ENCODE results near the gene SLC25A20. TPM values are rescaled to one million over a fixed set of nuclear protein-coding genes. Genes with fewer than 3 reads are reported as not detected.
"Not testable (repeated sequence)": the region's sequence is repeated elsewhere in the genome, so short reads cannot be mapped to it uniquely, and the experiment has no call there.

SLC25A20 gene
- total and polyA plus RNA-seq, 2 donors = 26.3 to 32.3 TPM

- Histone ChIP-seq H3K4me1 (ENCODE audit: control insufficient read depth in 2 of 2, insufficient read depth in 2 of 2, low read length in 2 of 2) (peaks cover 2 to 4% of the 10 kb centered on the region in 2 donors), H3K27me3 (ENCODE audit: control insufficient read depth in 2 of 2, insufficient read depth in 1 of 2, low read length in 1 of 2) (peaks cover 5 to 16% of the 10 kb centered on the region in 2 donors), H3K27ac (ENCODE audit: low read depth in 1 of 2, low read length in 1 of 2) (no peak overlapping the region), H3K9me3 (ENCODE audit: control insufficient read depth in 2 of 2, insufficient read depth in 1 of 2, low read length in 1 of 2) (no peaks in the 10 kb centered on the region), H3K36me3 (ENCODE audit: control insufficient read depth in 2 of 2, insufficient read depth in 2 of 2, low read length in 1 of 2) (no peaks in the 10 kb centered on the region), H3K4me3 (ENCODE audit: low read length in 2 of 2) (no peak overlapping the region)
- no peak for DNase-seq (ENCODE audit: low read depth in 6 of 9, low spot score in 9 of 9)
- 93% methylated on average over 2 of the region's 2 CpGs for WGBS
Observed at GRCh38 chr3:48845170-48845569, 53.5 kb downstream of the SLC25A20 start.

- Histone ChIP-seq H3K27ac (ENCODE audit: low read depth in 1 of 2, low read length in 1 of 2) (no peak overlapping the region), H3K4me1 (ENCODE audit: control insufficient read depth in 2 of 2, insufficient read depth in 2 of 2, low read length in 2 of 2) (no peaks in the 10 kb centered on the region), H3K36me3 (ENCODE audit: control insufficient read depth in 2 of 2, insufficient read depth in 2 of 2, low read length in 1 of 2) (no peaks in the 10 kb centered on the region), H3K27me3 (ENCODE audit: control insufficient read depth in 2 of 2, insufficient read depth in 1 of 2, low read length in 1 of 2) (no peaks in the 10 kb centered on the region), H3K9me3 (ENCODE audit: control insufficient read depth in 2 of 2, insufficient read depth in 1 of 2, low read length in 1 of 2) (no peaks in the 10 kb centered on the region), H3K4me3 (ENCODE audit: low read length in 2 of 2) (no peak overlapping the region)
- DNase-seq (ENCODE audit: low read depth in 6 of 9, low spot score in 9 of 9) = no peak
- 98% methylated on average over 2 of the region's 2 CpGs for WGBS
Observed at GRCh38 chr3:48837163-48837562, 61.5 kb downstream of the SLC25A20 start.

GRCh38 chr3:48835650-48836366 is 62.9 kb downstream of the SLC25A20 start:
- WGBS = 98% methylated on average over 11 of the region's 11 CpGs
- H3K27me3 ChIP-seq (ENCODE audit: control insufficient read depth in 2 of 2, insufficient read depth in 1 of 2, low read length in 1 of 2) = no peaks in the 10 kb centered on the region
- no peaks in the 10 kb centered on the region for H3K9me3 ChIP-seq (ENCODE audit: control insufficient read depth in 2 of 2, insufficient read depth in 1 of 2, low read length in 1 of 2)
- DNase-seq (ENCODE audit: low read depth in 6 of 9, low spot score in 9 of 9) = no peak
- no peak overlapping the region for H3K27ac ChIP-seq (ENCODE audit: low read depth in 1 of 2, low read length in 1 of 2)
- no peaks in the 10 kb centered on the region for H3K36me3 ChIP-seq (ENCODE audit: control insufficient read depth in 2 of 2, insufficient read depth in 2 of 2, low read length in 1 of 2)
- H3K4me1 ChIP-seq (ENCODE audit: control insufficient read depth in 2 of 2, insufficient read depth in 2 of 2, low read length in 2 of 2) = no peaks in the 10 kb centered on the region
- H3K4me3 ChIP-seq (ENCODE audit: low read length in 2 of 2) = no peak overlapping the region

GRCh38 chr3:48832684-48833083 is 66.0 kb downstream of the SLC25A20 start:
- H3K36me3 ChIP-seq (ENCODE audit: control insufficient read depth in 2 of 2, insufficient read depth in 2 of 2, low read length in 1 of 2) = no peaks in the 10 kb centered on the region

GRCh38 chr3:48830715-48831114 is 68.0 kb downstream of the SLC25A20 start:
- Histone ChIP-seq H3K27ac (ENCODE audit: low read depth in 1 of 2, low read length in 1 of 2) (no peak overlapping the region), H3K9me3 (ENCODE audit: control insufficient read depth in 2 of 2, insufficient read depth in 1 of 2, low read length in 1 of 2) (no peaks in the 10 kb centered on the region), H3K27me3 (ENCODE audit: control insufficient read depth in 2 of 2, insufficient read depth in 1 of 2, low read length in 1 of 2) (no peaks in the 10 kb centered on the region), H3K4me1 (ENCODE audit: control insufficient read depth in 2 of 2, insufficient read depth in 2 of 2, low read length in 2 of 2) (no peaks in the 10 kb centered on the region), H3K4me3 (ENCODE audit: low read length in 2 of 2) (no peak overlapping the region), H3K36me3 (ENCODE audit: control insufficient read depth in 2 of 2, insufficient read depth in 2 of 2, low read length in 1 of 2) (no peaks in the 10 kb centered on the region)
- no peak for DNase-seq (ENCODE audit: low read depth in 6 of 9, low spot score in 9 of 9)
- WGBS = 96% methylated on average over 6 of the region's 6 CpGs

More at GRCh38 chr3:48832684-48833083, 66.0 kb downstream of the SLC25A20 start:
- no peak overlapping the region for H3K4me3 ChIP-seq (ENCODE audit: low read length in 2 of 2)
- H3K27me3 ChIP-seq (ENCODE audit: control insufficient read depth in 2 of 2, insufficient read depth in 1 of 2, low read length in 1 of 2) = no peaks in the 10 kb centered on the region
- DNase-seq (ENCODE audit: low read depth in 6 of 9, low spot score in 9 of 9) = no peak
- no peaks in the 10 kb centered on the region for H3K4me1 ChIP-seq (ENCODE audit: control insufficient read depth in 2 of 2, insufficient read depth in 2 of 2, low read length in 2 of 2)
- no peaks in the 10 kb centered on the region for H3K9me3 ChIP-seq (ENCODE audit: control insufficient read depth in 2 of 2, insufficient read depth in 1 of 2, low read length in 1 of 2)
- H3K27ac ChIP-seq (ENCODE audit: low read depth in 1 of 2, low read length in 1 of 2) = no peak overlapping the region

GRCh38 chr3:48829525-48829924 is 69.2 kb downstream of the SLC25A20 start:
- H3K4me1 ChIP-seq (ENCODE audit: control insufficient read depth in 2 of 2, insufficient read depth in 2 of 2, low read length in 2 of 2); H3K4me3 ChIP-seq (ENCODE audit: low read length in 2 of 2); H3K36me3 ChIP-seq (ENCODE audit: control insufficient read depth in 2 of 2, insufficient read depth in 2 of 2, low read length in 1 of 2); DNase-seq (ENCODE audit: low read depth in 6 of 9, low spot score in 9 of 9); H3K9me3 ChIP-seq (ENCODE audit: control insufficient read depth in 2 of 2, insufficient read depth in 1 of 2, low read length in 1 of 2); H3K27me3 ChIP-seq (ENCODE audit: control insufficient read depth in 2 of 2, insufficient read depth in 1 of 2, low read length in 1 of 2); H3K27ac ChIP-seq (ENCODE audit: low read depth in 1 of 2, low read length in 1 of 2): not testable (repeated sequence)
- WGBS = 96% methylated on average over 11 of the region's 11 CpGs

GRCh38 chr3:48827874-48828273 is 70.8 kb downstream of the SLC25A20 start:
- H3K9me3 ChIP-seq (ENCODE audit: control insufficient read depth in 2 of 2, insufficient read depth in 1 of 2, low read length in 1 of 2); H3K4me3 ChIP-seq (ENCODE audit: low read length in 2 of 2); H3K4me1 ChIP-seq (ENCODE audit: control insufficient read depth in 2 of 2, insufficient read depth in 2 of 2, low read length in 2 of 2); DNase-seq (ENCODE audit: low read depth in 6 of 9, low spot score in 9 of 9); H3K36me3 ChIP-seq (ENCODE audit: control insufficient read depth in 2 of 2, insufficient read depth in 2 of 2, low read length in 1 of 2); H3K27ac ChIP-seq (ENCODE audit: low read depth in 1 of 2, low read length in 1 of 2); H3K27me3 ChIP-seq (ENCODE audit: control insufficient read depth in 2 of 2, insufficient read depth in 1 of 2, low read length in 1 of 2): not testable (repeated sequence)
- 93% methylated on average over 10 of the region's 10 CpGs for WGBS

GRCh38 chr3:48826451-48826850 is 72.2 kb downstream of the SLC25A20 start:
- Histone ChIP-seq H3K4me1 (ENCODE audit: control insufficient read depth in 2 of 2, insufficient read depth in 2 of 2, low read length in 2 of 2) (no peaks in the 10 kb centered on the region), H3K4me3 (ENCODE audit: low read length in 2 of 2) (no peak overlapping the region), H3K9me3 (ENCODE audit: control insufficient read depth in 2 of 2, insufficient read depth in 1 of 2, low read length in 1 of 2) (no peaks in the 10 kb centered on the region), H3K36me3 (ENCODE audit: control insufficient read depth in 2 of 2, insufficient read depth in 2 of 2, low read length in 1 of 2) (no peaks in the 10 kb centered on the region), H3K27ac (ENCODE audit: low read depth in 1 of 2, low read length in 1 of 2) (no peak overlapping the region), H3K27me3 (ENCODE audit: control insufficient read depth in 2 of 2, insufficient read depth in 1 of 2, low read length in 1 of 2) (no peaks in the 10 kb centered on the region)
- DNase-seq (ENCODE audit: low read depth in 6 of 9, low spot score in 9 of 9) = no peak
- 97% methylated on average over 2 of the region's 2 CpGs for WGBS

GRCh38 chr3:48820612-48821324 is 77.9 kb downstream of the SLC25A20 start:
- H3K27ac ChIP-seq (ENCODE audit: low read depth in 1 of 2, low read length in 1 of 2) = no peak overlapping the region
- no peak for DNase-seq (ENCODE audit: low read depth in 6 of 9, low spot score in 9 of 9)
- no peaks in the 10 kb centered on the region for H3K36me3 ChIP-seq (ENCODE audit: control insufficient read depth in 2 of 2, insufficient read depth in 2 of 2, low read length in 1 of 2)

More at GRCh38 chr3:48820612-48821324, 77.9 kb downstream of the SLC25A20 start:
- no peaks in the 10 kb centered on the region for H3K27me3 ChIP-seq (ENCODE audit: control insufficient read depth in 2 of 2, insufficient read depth in 1 of 2, low read length in 1 of 2)
- WGBS = 97% methylated on average over 2 of the region's 2 CpGs
- no peak overlapping the region for H3K4me3 ChIP-seq (ENCODE audit: low read length in 2 of 2)
- no peaks in the 10 kb centered on the region for H3K4me1 ChIP-seq (ENCODE audit: control insufficient read depth in 2 of 2, insufficient read depth in 2 of 2, low read length in 2 of 2)
- no peaks in the 10 kb centered on the region for H3K9me3 ChIP-seq (ENCODE audit: control insufficient read depth in 2 of 2, insufficient read depth in 1 of 2, low read length in 1 of 2)

Measured in thymus (tissue), 11 donors.